Right lobe of liver (tissue), 4 donors: ENCODE measurements around the gene SFXN3.

Experiments used
- CTCF ChIP-seq, 4 donors: fragments of 200-600 bp in 3 of 4; fragments of 450-650 bp in 1 of 4; IDR thresholded peaks; one replicate each; pipeline versions ENCODE4 v1.5.1 to v1.8.0; 2016 to 2022; ENCODE audit warnings: antibody characterized with exemption in 4 of 4, mild to moderate bottlenecking in 2 of 4
- POLR2A ChIP-seq: fragments of 450-650 bp; IDR thresholded peaks from one replicate; pipeline ENCODE4 v1.6.1; 2017; ENCODE audit warnings: antibody characterized with exemption, mild to moderate bottlenecking
- donor health status: DM: no; HTN: no; CAD: no.
- donor health status: DM: no; HTN: no; CAD: no.
- donor health status: DM: no; HTN: yes; CAD: no.

DNA sequence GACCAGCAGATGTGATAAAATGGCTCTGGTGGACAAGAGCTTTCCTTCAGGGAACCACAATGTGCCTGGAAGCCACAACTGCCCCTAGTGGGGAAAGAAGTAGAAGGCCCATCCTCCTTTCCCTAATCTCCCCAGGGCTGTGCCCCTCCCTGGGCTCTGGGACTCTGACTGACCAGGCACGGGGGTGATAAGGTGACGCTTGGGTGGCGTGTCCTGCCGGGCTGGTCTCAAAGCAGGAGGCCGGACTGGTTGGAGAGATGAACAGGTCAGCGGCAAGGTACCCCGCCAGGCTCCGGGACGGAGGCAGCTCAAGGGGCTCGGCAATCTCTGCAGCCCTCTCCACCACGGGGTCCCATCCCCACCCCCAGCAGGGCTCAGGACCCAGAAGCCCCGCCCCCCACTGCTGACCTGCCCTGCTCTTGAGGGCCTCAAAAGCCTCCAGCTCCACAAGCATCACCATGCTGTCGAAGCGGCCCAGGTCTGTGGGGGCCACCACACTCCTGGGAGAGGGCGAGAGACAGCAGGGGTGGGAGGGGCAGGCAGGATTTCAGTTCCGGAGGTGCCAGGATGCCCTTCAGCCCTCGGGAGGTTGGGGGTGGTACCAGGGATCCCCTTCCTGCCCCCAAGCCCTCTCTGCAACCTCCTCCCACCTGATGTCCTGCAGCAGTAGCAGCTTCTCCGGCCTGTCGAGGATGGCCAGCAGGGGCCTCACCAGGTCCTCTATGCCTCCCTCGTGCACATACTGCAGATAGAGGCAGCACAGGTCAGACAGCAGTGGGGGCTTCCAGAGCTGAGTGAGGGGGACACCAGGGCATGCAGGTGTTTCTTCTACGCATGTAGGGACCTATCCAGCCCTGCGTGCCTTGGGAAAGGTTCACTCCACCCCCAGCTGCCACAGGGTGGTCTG is 19.3 kb upstream of the SFXN3 start:
- TF ChIP-seq CTCF (IDR thresholded peaks at IDR 0.05) (peak in 1 of 4 donors; percentile 10), POLR2A (no peak)
